D721Med (cell line): ENCODE measurements around the gene KRT27.
"Not testable (repeated sequence)": the region's sequence is repeated elsewhere in the genome, so short reads cannot be mapped to it uniquely, and the experiment has no call there.

Experiments
- DNase-seq: peaks from one replicate; pipeline ENCODE4 v3.0.0; 2011; ENCODE audit warnings: low spot score; ENCODE audit not compliant: insufficient read length
- FAIRE-seq: peaks from 2 replicates; lab custom pipeline; 2011; peaks lifted over from hg19 to GRCh38; lab: Jason Lieb, UNC
- CTCF ChIP-seq: IDR thresholded peaks from 2 replicates; pipeline ENCODE4 v1.5.1; 2012; ENCODE audit warnings: mild to moderate bottlenecking, control low read depth; ENCODE audit not compliant: insufficient read depth; ENCODE audit errors: missing control alignments

Gene KRT27

DNA sequence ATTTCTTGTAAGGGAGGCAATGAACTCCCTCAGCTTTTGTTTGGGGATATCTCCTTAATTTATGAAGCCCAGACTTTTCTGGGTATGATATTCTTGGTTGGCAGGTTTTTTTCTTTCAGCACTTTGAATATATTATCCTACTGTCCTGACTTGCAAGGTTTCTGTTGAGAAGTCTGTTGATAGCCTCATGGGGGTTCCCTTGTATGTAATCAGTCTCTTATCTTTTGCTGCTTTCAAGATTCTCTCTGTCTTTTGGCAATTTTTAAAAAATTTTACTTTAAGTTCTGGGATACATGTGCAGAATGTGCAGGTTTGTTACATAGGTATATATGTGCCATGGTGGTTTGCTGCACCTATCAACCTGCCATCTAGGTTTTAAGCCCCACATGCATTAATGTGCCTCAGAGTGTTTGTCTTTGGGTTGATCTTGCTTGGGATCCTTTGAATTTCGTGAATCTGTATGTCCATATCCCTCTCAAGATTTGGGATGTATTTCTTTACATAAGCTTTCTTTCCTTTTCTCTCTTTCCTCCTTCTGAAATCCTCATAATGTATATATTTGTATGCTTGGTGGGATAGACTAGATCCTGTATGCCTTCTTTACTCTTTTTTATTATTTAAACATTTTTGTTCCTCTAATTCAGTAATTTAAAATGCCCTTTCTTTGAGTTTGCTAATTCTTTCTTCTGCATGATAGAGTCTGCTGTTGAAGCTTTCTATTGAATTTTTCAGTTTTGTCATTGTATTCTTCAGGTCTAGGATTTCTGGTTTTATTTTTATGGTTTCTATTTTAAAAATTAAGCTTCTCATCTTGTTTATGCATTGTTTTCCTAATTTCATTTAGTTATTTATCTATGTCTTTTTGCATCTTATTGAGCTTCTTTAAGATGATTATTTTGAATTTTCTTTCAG, 22.0 kb downstream of the KRT27 start:
- DNase-seq (no peak), FAIRE-seq (no peak)
- no peak for TF ChIP-seq CTCF

GRCh38 chr17:40755231-40755630, 27.1 kb downstream of the KRT27 start, which contains the start of gene KRT25:
KRT25 (minus strand) TSS chr17:40755331; CDS start chr17:40755271, 60 bp downstream.
- FAIRE-seq (no peak), DNase-seq (no peak)
- no peak for TF ChIP-seq CTCF

- no peak for TF ChIP-seq CTCF
- FAIRE-seq: no peak
- no peak for DNase-seq
Measured at GRCh38 chr17:40753804-40754203, 28.5 kb downstream of the KRT27 start.

DNA sequence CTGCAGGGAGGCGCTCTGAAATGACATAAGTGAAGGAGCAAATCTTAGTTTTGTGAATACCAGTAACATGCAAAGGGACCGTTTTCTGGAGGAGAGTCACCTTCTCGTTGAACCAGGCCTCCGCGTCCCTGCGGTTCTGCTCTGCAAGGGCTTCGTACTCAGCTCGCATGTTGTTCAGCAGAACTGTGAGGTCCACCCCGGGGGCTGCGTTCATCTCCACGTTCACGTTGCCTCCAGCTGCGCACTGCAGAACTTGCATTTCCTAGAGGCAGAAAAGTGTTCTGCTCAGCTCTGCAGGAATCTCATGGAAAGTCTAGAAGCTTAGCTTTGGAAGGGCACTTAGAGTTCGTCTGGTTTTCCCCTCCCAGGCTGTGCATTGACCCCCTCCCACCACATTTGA, 31.3 kb downstream of the KRT27 start:
- DNase-seq (no peak), FAIRE-seq (no peak)
- no peak for TF ChIP-seq CTCF

DNA sequence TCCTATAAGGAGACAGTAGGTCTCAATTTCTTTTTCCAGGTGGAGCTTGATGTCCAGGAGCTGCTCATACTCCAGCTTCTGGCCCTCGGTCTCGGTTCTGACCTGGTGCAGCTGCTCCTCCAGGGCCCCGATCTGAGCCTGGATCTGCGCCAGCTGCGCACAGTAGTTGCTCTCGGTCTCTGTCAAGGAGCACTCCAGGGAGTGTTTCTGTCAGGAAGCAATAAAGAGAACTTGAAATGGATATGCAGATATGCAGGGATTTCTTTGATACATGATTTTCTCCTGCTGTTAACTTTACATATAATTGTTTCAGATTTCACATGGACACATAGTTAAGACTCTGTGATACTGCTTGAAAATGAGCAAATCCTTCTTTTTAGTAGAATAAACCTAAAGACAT, 32.0 kb downstream of the KRT27 start:
- FAIRE-seq: no peak
- no peak for TF ChIP-seq CTCF
- no peak for DNase-seq

GRCh38 chr17:40748666-40749065, 33.7 kb downstream of the KRT27 start:
- FAIRE-seq, DNase-seq: not testable (repeated sequence)

DNA sequence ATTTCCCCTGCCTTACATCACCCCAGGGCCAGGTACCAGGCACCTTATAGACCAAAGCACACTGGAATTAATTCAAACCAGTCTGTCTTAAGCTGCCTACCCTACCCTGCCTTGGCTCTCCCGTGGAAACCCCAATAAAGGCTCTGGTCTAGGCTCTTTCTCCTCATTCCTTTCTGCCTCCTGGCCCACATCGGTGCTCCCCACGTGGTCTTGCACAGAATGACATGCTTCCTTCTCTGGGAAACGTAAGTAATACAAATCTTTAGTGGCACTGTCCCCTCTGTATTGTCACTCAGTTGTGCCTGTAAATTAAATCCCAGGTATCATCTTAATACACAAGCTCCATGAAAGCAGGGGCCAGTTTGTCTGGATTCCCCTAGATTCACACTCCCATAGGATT, 43.8 kb downstream of the KRT27 start:
- TF ChIP-seq CTCF: no peak
- no peak for FAIRE-seq
- no peak for DNase-seq
